Osteoblast (primary cell): ENCODE measurements around the gene PRSS27. TPM values are rescaled to one million over a fixed set of nuclear protein-coding genes. Genes with fewer than 3 reads are reported as not detected.

ENCODE experiments used
- DNase-seq: peaks from one replicate; pipeline ENCODE4 v3.0.0; 2011; ENCODE audit warnings: low spot score, mixed read lengths; ENCODE audit not compliant: insufficient read length; ENCODE audit errors: missing footprints
- H2AFZ ChIP-seq: 2 replicates; pipeline ENCODE4 v1.6.0; 2011; ENCODE audit warnings: mild to moderate bottlenecking, low read length
- H3K27ac ChIP-seq: 2 replicates; pipeline ENCODE4 v1.5.1; 2011; ENCODE audit warnings: mild to moderate bottlenecking, low read depth, low read length, moderate library complexity
- H3K27me3 ChIP-seq: 2 replicates; pipeline ENCODE4 v1.6.0; 2012; ENCODE audit warnings: mild to moderate bottlenecking, control low read depth, inconsistent platforms, low read length, moderate library complexity; ENCODE audit not compliant: insufficient read depth
- H3K36me3 ChIP-seq: 2 replicates; pipeline ENCODE4 v1.5.1; 2011; ENCODE audit warnings: mild to moderate bottlenecking, low read length, control low read depth, moderate library complexity; ENCODE audit not compliant: insufficient read depth
- H3K4me1 ChIP-seq: 2 replicates; pipeline ENCODE4 v1.5.1; 2011; ENCODE audit warnings: mild to moderate bottlenecking, low read length, control low read depth, moderate library complexity; ENCODE audit not compliant: insufficient read depth
- H3K4me2 ChIP-seq: 2 replicates; pipeline ENCODE4 v1.6.0; 2011; ENCODE audit warnings: mild to moderate bottlenecking, low read length; ENCODE audit not compliant: insufficient read depth
- H3K4me3 ChIP-seq: fragments of 200-600 bp; sonication (generic); 3 replicates; pipeline ENCODE4 v1.5.1; 2012; ENCODE audit warnings: mild to moderate bottlenecking, low read length, inconsistent platforms; ENCODE audit not compliant: insufficient read depth
- H3K79me2 ChIP-seq: 2 replicates; pipeline ENCODE4 v1.6.0; 2012; ENCODE audit warnings: mild to moderate bottlenecking, low read length, control low read depth, inconsistent platforms; ENCODE audit not compliant: insufficient read depth
- H3K9me3 ChIP-seq: 2 replicates; pipeline ENCODE4 v1.5.1; 2011; ENCODE audit warnings: low read depth, low read length, control low read depth
- H4K20me1 ChIP-seq: 2 replicates; pipeline ENCODE4 v1.6.0; 2012; ENCODE audit warnings: mild to moderate bottlenecking, low read length, control low read depth; ENCODE audit not compliant: insufficient read depth
- CTCF ChIP-seq: IDR thresholded peaks from 2 replicates; pipeline ENCODE4 v1.5.1; 2011; ENCODE audit warnings: mild to moderate bottlenecking, low read depth, low read length, moderate library complexity; ENCODE audit errors: extremely low read depth
- total RNA-seq: library from RNA; depleted of rRNA; stranded (reverse); fragments of >200 nt; gene quantifications from 2 replicates; pipeline ENCODE4 v1.2.3, GENCODE V29; 2012

PRSS27 gene
- total RNA-seq, 1 donor, result 2.5 TPM

GRCh38 chr16:2715966-2716885 lies 3.8 kb downstream of the PRSS27 start:
- H3K27ac ChIP-seq, result no peak overlapping the region
- H3K9me3 ChIP-seq, result no peaks in the 10 kb centered on the region
- TF ChIP-seq CTCF, result no peak

GRCh38 chr16:2715519-2715918 lies 4.5 kb downstream of the PRSS27 start:
- peak; percentile 98 for DNase-seq
- no peaks in the 10 kb centered on the region for H3K79me2 ChIP-seq
- H4K20me1 ChIP-seq, result peaks cover 12% of the 10 kb centered on the region
- no peak overlapping the region for H3K4me3 ChIP-seq
- H3K27ac ChIP-seq, result no peak overlapping the region
- no peaks in the 10 kb centered on the region for H3K4me1 ChIP-seq
- H3K27me3 ChIP-seq, result no peaks in the 10 kb centered on the region
- no peak overlapping the region for H2AFZ ChIP-seq
- no peaks in the 10 kb centered on the region for H3K9me3 ChIP-seq
- no peak for TF ChIP-seq CTCF
- H3K36me3 ChIP-seq, result no peaks in the 10 kb centered on the region
- no peak overlapping the region for H3K4me2 ChIP-seq

More at GRCh38 chr16:2715966-2716885, 3.8 kb downstream of the PRSS27 start:
- peak; percentile 48 for DNase-seq
- no peaks in the 10 kb centered on the region for H3K27me3 ChIP-seq
- no peak overlapping the region for H3K4me2 ChIP-seq
- H3K79me2 ChIP-seq, result no peaks in the 10 kb centered on the region
- no peaks in the 10 kb centered on the region for H3K4me1 ChIP-seq
- H4K20me1 ChIP-seq, result peaks cover 5% of the 10 kb centered on the region
- no peaks in the 10 kb centered on the region for H3K36me3 ChIP-seq
- H3K4me3 ChIP-seq, result no peak overlapping the region
- no peak overlapping the region for H2AFZ ChIP-seq

GRCh38 chr16:2715064-2715463 lies 5.0 kb downstream of the PRSS27 start:
- H4K20me1 ChIP-seq, result peaks cover 12% of the 10 kb centered on the region
- H3K27ac ChIP-seq, result no peak overlapping the region
- no peak overlapping the region for H3K4me3 ChIP-seq
- TF ChIP-seq CTCF, result no peak
- no peaks in the 10 kb centered on the region for H3K4me1 ChIP-seq
- no peaks in the 10 kb centered on the region for H3K36me3 ChIP-seq
- H2AFZ ChIP-seq, result no peak overlapping the region
- H3K9me3 ChIP-seq, result no peaks in the 10 kb centered on the region
- DNase-seq, result peak; percentile 73
- no peaks in the 10 kb centered on the region for H3K79me2 ChIP-seq
- no peak overlapping the region for H3K4me2 ChIP-seq
- H3K27me3 ChIP-seq, result no peaks in the 10 kb centered on the region

- H2AFZ ChIP-seq, result no peak overlapping the region
- no peak overlapping the region for H3K4me2 ChIP-seq
- TF ChIP-seq CTCF, result no peak
- H3K4me1 ChIP-seq, result no peaks in the 10 kb centered on the region
- peaks cover 1% of the 10 kb centered on the region for H3K36me3 ChIP-seq
- peaks cover 12% of the 10 kb centered on the region for H4K20me1 ChIP-seq
- peak; percentile 76 for DNase-seq
- no peaks in the 10 kb centered on the region for H3K27me3 ChIP-seq
- H3K27ac ChIP-seq, result no peak overlapping the region
- no peak overlapping the region for H3K4me3 ChIP-seq
- H3K9me3 ChIP-seq, result no peaks in the 10 kb centered on the region
- no peaks in the 10 kb centered on the region for H3K79me2 ChIP-seq
Observed at GRCh38 chr16:2713985-2714774, 5.8 kb downstream of the PRSS27 start.
